B cell (primary cell): Measurements from ENCODE around the gene SH3BP2. TPM values are rescaled to one million over a fixed set of nuclear protein-coding genes. Genes with fewer than 3 reads are reported as not detected.
A peak's percentile ranks its signal among the peaks of the same experiment; 100 is the strongest.

Experiments
- ATAC-seq: fragments of 200-7000 bp; cut with Tn5 transposase; one replicate; pipeline ENCODE4 v1.10.0; 2021; ENCODE audit warnings: low read depth, mild to moderate bottlenecking, moderate number of reproducible peaks, moderate library complexity
- CTCF ChIA-PET: fragments of 350-600 bp; sonication (Branson Sonifier 250); formaldehyde crosslinking; loops from one replicate; lab custom pipeline; 2021; ENCODE audit warnings: antibody characterized with exemption, inconsistent platforms; lab: Charles Lee
- POLR2A ChIA-PET: fragments of 350-600 bp; sonication (Branson Sonifier 250); formaldehyde crosslinking; loops from one replicate; lab custom pipeline; 2021; ENCODE audit warnings: antibody characterized with exemption; lab: Charles Lee
- DNase-seq: peaks from one replicate; pipeline ENCODE4 v3.0.0; 2013
- H2AFZ ChIP-seq: 2 replicates; pipeline ENCODE4 v1.6.1; 2012; ENCODE audit warnings: mild to moderate bottlenecking, low read depth, low read length; ENCODE audit not compliant: insufficient read depth, poor library complexity, severe bottlenecking
- H3K27ac ChIP-seq, 2 donors: 1 replicate in 1 of 2; 2 replicates in 1 of 2; pipeline ENCODE4 v1.5.1; 2012 to 2013; ENCODE audit warnings: low read length in 2 of 2, mild to moderate bottlenecking in 2 of 2, moderate library complexity in 1 of 2
- H3K27me3 ChIP-seq, 4 experiments: fragments of 200-600 bp in 1 of 4; sonication (generic) in 1 of 4; replicated peaks in 1 of 4; 1 replicate in 2 of 4; 2 replicates in 2 of 4; pipeline versions ENCODE4 v1.6.1 to v1.7.0; 2013 to 2016; ENCODE audit warnings: low read length in 3 of 4, mild to moderate bottlenecking in 2 of 4, mixed read lengths in 1 of 4, moderate library complexity in 1 of 4; ENCODE audit not compliant: insufficient read depth in 4 of 4, control insufficient read depth in 3 of 4; ENCODE audit errors: control extremely low read depth in 1 of 4
- H3K36me3 ChIP-seq, 2 experiments: replicated peaks in 1 of 2; 1 replicate in 1 of 2; 2 replicates in 1 of 2; pipeline versions ENCODE4 v1.6.1 to v1.7.1; 2013; ENCODE audit warnings: low read length in 1 of 2; ENCODE audit not compliant: insufficient read depth in 2 of 2, control insufficient read depth in 1 of 2; ENCODE audit errors: control extremely low read depth in 1 of 2, extremely low read depth in 1 of 2
- H3K4me1 ChIP-seq, 2 donors: fragments of 200-600 bp in 1 of 2; sonication (generic) in 1 of 2; 1 replicate in 1 of 2; 2 replicates in 1 of 2; pipeline versions ENCODE4 v1.5.1 to v1.6.1; 2013 to 2017; ENCODE audit warnings: low read length in 2 of 2; ENCODE audit not compliant: control insufficient read depth in 2 of 2, insufficient read depth in 2 of 2
- H3K4me2 ChIP-seq: replicated peaks from 2 replicates; pipeline ENCODE3; 2012; ENCODE audit warnings: mild to moderate bottlenecking, low read depth, low read length; ENCODE audit not compliant: poor library complexity, severe bottlenecking
- H3K4me3 ChIP-seq, 5 experiments: fragments of 200-600 bp in 1 of 5; sonication (generic) in 1 of 5; 1 replicate in 3 of 5; 2 replicates in 2 of 5; pipeline versions ENCODE4 v1.5.1 to v1.7.0; 2011 to 2016; ENCODE audit warnings: low read length in 4 of 5, mild to moderate bottlenecking in 4 of 5, low read depth in 2 of 5, control low read depth in 1 of 5, moderate library complexity in 1 of 5; ENCODE audit not compliant: insufficient read depth in 1 of 5; ENCODE audit errors: control extremely low read depth in 1 of 5, extremely low read depth in 1 of 5
- H3K79me2 ChIP-seq: fragments of 200-600 bp; sonication (generic); one replicate; pipeline ENCODE4 v1.6.0; 2016; ENCODE audit warnings: low read length; ENCODE audit not compliant: control insufficient read depth, insufficient read depth
- H3K9ac ChIP-seq: fragments of 200-600 bp; sonication (generic); 2 replicates; pipeline ENCODE4 v1.6.1; 2017; ENCODE audit warnings: mild to moderate bottlenecking, low read length, moderate library complexity
- H3K9me3 ChIP-seq, 3 donors: one replicate each; pipeline versions ENCODE4 v1.6.1 to v1.7.1; 2013; ENCODE audit warnings: low read length in 2 of 3; ENCODE audit not compliant: control insufficient read depth in 2 of 3, insufficient read depth in 1 of 3; ENCODE audit errors: control extremely low read depth in 1 of 3
- H4K20me1 ChIP-seq: 2 replicates; pipeline ENCODE4 v1.6.0; 2012; ENCODE audit warnings: mild to moderate bottlenecking, low read length; ENCODE audit not compliant: insufficient read depth, control insufficient read depth, poor library complexity, severe bottlenecking
- H3K27ac Mint-ChIP-seq: one replicate; pipeline ENCODE4 v1.8.0; 2021; ENCODE audit warnings: mixed read lengths
- H3K27me3 Mint-ChIP-seq: one replicate; pipeline ENCODE4 v1.8.0; 2021; ENCODE audit warnings: mixed read lengths
- H3K4me1 Mint-ChIP-seq: one replicate; pipeline ENCODE4 v1.8.0; 2021; ENCODE audit warnings: mixed read lengths
- H3K4me3 Mint-ChIP-seq: one replicate; pipeline ENCODE4 v1.8.0; 2021; ENCODE audit warnings: mixed read lengths
- H3K9me3 Mint-ChIP-seq: one replicate; pipeline ENCODE4 v1.8.0; 2022; ENCODE audit warnings: mixed read lengths; ENCODE audit not compliant: insufficient read depth
- EZH2 ChIP-seq: IDR thresholded peaks from 2 replicates; pipeline ENCODE4 v1.6.1; 2012; ENCODE audit warnings: borderline replicate concordance, low read depth, mild to moderate bottlenecking, moderate library complexity, low read length; ENCODE audit not compliant: insufficient read depth, poor library complexity, severe bottlenecking
- WGBS: methylation state at CpG from one replicate; pipeline ENCODE4 v1.1.5; 2013; ENCODE audit warnings: missing lambda C conversion rate; ENCODE audit not compliant: insufficient coverage; 5-methylcytosine and 5-hydroxymethylcytosine counted together
- intact Hi-C: fragments of 100-400 bp; cut with micrococcal nuclease; formaldehyde crosslinking; loops from one replicate; pipeline ENCODE4 v1.10.0; 2022
- polyA plus RNA-seq: library from polyadenylated mRNA; depleted of rRNA; stranded (reverse); fragments of >200 nt; gene quantifications from 2 replicates; pipeline ENCODE4 v1.2.3, GENCODE V29; 2012
- total RNA-seq, 2 donors: library from RNA; stranded (reverse); fragments of 120-200 nt in 1 of 2; gene quantifications; 1 replicate in 1 of 2; 2 replicates in 1 of 2; pipeline versions ENCODE4 v1.2.3 to v1.2.4, GENCODE V29; 2013 to 2022
- TF ChIP-seq, protein P1 (sequence below): fragments of 200-600 bp; IDR thresholded peaks from one replicate; pipeline ENCODE4 v1.8.0; 2022; ENCODE audit warnings: antibody characterized with exemption, mild to moderate bottlenecking

Gene SH3BP2
- total and polyA plus RNA-seq, 2 donors (not counting 1 experiment from before 2014, with no cell fraction given), result 30.8 to 219 TPM

DNA sequence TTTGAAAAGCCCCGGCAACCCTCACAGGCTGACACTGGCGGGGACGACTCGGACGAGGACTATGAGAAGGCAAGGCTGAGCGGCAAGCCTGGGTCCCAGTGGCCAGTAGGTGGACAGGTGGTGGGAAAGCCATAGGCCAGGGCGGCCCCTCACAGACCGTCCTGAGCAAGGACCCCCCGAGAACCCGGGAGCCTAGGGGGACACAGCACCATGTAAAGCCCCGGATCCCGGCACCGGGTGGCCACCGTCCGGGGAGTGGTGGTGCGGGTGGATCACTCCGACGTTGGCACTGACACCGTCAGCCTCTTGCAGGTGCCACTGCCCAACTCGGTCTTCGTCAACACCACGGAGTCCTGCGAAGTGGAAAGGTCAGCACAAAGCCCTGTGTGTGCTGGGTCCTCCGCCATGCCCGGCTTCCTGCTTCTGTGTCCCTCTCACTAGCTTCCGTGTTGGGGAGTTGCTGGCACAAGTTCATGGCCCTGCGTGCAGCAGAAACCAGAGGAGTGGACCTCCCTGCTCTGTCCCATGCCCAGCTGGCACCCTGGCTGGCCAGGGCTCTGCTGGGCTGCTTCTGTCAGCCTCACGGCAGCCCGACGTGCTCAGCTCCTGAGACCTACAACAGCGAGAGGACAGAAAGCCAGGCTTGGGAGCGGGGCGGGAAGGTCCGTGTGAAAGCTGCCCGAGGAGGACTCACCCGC lies 38.9 kb downstream of the SH3BP2 start:
- peak overlapping the region; percentile 29 for H3K4me3 Mint-ChIP-seq
- CTCF ChIA-PET, result interaction anchor here (1.0 kb wide), 2 partner anchors 10 to 30 kb away, joined by 3 read pairs; no protein-coding TSS in a partner anchor
- TF ChIP-seq, protein P1, sequence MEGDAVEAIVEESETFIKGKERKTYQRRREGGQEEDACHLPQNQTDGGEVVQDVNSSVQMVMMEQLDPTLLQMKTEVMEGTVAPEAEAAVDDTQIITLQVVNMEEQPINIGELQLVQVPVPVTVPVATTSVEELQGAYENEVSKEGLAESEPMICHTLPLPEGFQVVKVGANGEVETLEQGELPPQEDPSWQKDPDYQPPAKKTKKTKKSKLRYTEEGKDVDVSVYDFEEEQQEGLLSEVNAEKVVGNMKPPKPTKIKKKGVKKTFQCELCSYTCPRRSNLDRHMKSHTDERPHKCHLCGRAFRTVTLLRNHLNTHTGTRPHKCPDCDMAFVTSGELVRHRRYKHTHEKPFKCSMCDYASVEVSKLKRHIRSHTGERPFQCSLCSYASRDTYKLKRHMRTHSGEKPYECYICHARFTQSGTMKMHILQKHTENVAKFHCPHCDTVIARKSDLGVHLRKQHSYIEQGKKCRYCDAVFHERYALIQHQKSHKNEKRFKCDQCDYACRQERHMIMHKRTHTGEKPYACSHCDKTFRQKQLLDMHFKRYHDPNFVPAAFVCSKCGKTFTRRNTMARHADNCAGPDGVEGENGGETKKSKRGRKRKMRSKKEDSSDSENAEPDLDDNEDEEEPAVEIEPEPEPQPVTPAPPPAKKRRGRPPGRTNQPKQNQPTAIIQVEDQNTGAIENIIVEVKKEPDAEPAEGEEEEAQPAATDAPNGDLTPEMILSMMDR, result no peak
- no peak for TF ChIP-seq EZH2

More for the DNA sequence above, 38.9 kb downstream of the SH3BP2 start:
- Histone ChIP-seq H3K9ac (no peak overlapping the region), H3K4me2 (peak overlapping the region; percentile 70), H4K20me1 (peaks cover 66% of the 10 kb centered on the region), H3K27me3 (no peaks in the 10 kb centered on the region), H2AFZ (no peak overlapping the region), H3K4me3 (no peak overlapping the region), H3K4me1 (peaks cover 52 to 53% of the 10 kb centered on the region in 2 donors), H3K9me3 (no peaks in the 10 kb centered on the region), H3K27ac (peak overlapping the region; percentile 64 to 75), H3K36me3 (peaks cover 3 to 76% of the 10 kb centered on the region in 2 experiments), H3K79me2 (peaks cover 8% of the 10 kb centered on the region)
- DNase-seq (no peak), ATAC-seq (no peak)
- POLR2A ChIA-PET, result interaction anchor here (0.8 to 2.4 kb wide), 6 partner anchors 10 to 33 kb away, joined by 3 to 7 read pairs (median 4); partner anchors contain the start of gene ADD1
- intact Hi-C loops, result no loop called here
- Mint-ChIP-seq H3K27ac (peak overlapping the region; percentile 91), H3K27me3 (no peaks in the 10 kb centered on the region), H3K4me1 (peaks cover 47% of the 10 kb centered on the region), H3K9me3 (no peaks in the 10 kb centered on the region)
- 94% methylated on average over 32 of the region's 36 CpGs for WGBS
